Neural crest cell (in vitro differentiated cells): Measurements from ENCODE around the gene ELMO1. TPM values are rescaled to one million over a fixed set of nuclear protein-coding genes. Genes with fewer than 3 reads are reported as not detected.
A peak's percentile ranks its signal among the peaks of the same experiment; 100 is the strongest.

Source experiments
- DNase-seq: peaks from one replicate; pipeline ENCODE4 v3.0.0; 2021; ENCODE audit warnings: low read depth, mixed read lengths, low spot score
- H3K27ac Mint-ChIP-seq: one replicate; pipeline ENCODE4 v1.8.0; 2021; ENCODE audit warnings: mild to moderate bottlenecking, mixed read lengths; ENCODE audit not compliant: unreplicated experiment
- H3K27me3 Mint-ChIP-seq: 2 replicates; pipeline ENCODE4 v1.8.0; 2021; ENCODE audit warnings: low read depth, mild to moderate bottlenecking, mixed read lengths
- H3K36me3 Mint-ChIP-seq: 2 replicates; pipeline ENCODE4 v1.8.0; 2021; ENCODE audit warnings: low read depth, mild to moderate bottlenecking, mixed read lengths
- H3K4me1 Mint-ChIP-seq: 2 replicates; pipeline ENCODE4 v1.8.0; 2021; ENCODE audit warnings: mixed read lengths
- H3K4me3 Mint-ChIP-seq: one replicate; pipeline ENCODE4 v1.8.0; 2021; ENCODE audit warnings: mild to moderate bottlenecking, mixed read lengths
- H3K9me3 Mint-ChIP-seq: 2 replicates; pipeline ENCODE4 v1.8.0; 2021; ENCODE audit warnings: mixed read lengths
- total RNA-seq: library from RNA; stranded (reverse); gene quantifications from 2 replicates; pipeline ENCODE4 v1.2.1, GENCODE V29; 2021
- TF ChIP-seq, protein P1 (sequence below): fragments of 200-600 bp; sonication (generic); conservative IDR thresholded peaks from 2 replicates; pipeline ENCODE4 v1.5.0; 2021; ENCODE audit warnings: antibody characterized with exemption, mild to moderate bottlenecking

The ELMO1 gene
- total RNA-seq, 1 donor from 2014 or later: 7.4 TPM

DNA sequence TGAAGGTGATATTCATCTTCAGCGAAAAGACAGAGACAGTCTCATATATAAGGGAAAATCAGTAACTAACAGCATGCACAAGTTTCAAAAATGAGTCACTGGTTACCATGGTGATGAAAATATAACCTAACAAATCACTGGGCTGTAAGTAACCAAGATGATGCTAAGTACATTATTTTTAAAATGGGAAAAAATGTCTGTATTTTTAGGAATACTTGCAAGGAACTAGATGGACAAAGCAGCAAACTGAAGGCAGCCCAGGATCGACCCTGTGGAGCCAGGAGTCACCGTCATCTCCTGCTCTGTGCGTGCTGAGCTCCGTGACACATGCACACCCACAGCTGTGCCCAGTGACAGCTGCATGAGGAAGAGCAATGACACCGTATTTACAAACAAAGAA, 137.3 kb downstream of the ELMO1 start:
- TF ChIP-seq, protein P1, sequence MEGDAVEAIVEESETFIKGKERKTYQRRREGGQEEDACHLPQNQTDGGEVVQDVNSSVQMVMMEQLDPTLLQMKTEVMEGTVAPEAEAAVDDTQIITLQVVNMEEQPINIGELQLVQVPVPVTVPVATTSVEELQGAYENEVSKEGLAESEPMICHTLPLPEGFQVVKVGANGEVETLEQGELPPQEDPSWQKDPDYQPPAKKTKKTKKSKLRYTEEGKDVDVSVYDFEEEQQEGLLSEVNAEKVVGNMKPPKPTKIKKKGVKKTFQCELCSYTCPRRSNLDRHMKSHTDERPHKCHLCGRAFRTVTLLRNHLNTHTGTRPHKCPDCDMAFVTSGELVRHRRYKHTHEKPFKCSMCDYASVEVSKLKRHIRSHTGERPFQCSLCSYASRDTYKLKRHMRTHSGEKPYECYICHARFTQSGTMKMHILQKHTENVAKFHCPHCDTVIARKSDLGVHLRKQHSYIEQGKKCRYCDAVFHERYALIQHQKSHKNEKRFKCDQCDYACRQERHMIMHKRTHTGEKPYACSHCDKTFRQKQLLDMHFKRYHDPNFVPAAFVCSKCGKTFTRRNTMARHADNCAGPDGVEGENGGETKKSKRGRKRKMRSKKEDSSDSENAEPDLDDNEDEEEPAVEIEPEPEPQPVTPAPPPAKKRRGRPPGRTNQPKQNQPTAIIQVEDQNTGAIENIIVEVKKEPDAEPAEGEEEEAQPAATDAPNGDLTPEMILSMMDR: no peak
- Mint-ChIP-seq H3K36me3 (no peaks in the 10 kb centered on the region), H3K27ac (peak overlapping the region; percentile 69), H3K9me3 (no peaks in the 10 kb centered on the region), H3K4me1 (peaks cover 5% of the 10 kb centered on the region), H3K27me3 (no peaks in the 10 kb centered on the region), H3K4me3 (no peak overlapping the region)
- DNase-seq: no peak

DNA sequence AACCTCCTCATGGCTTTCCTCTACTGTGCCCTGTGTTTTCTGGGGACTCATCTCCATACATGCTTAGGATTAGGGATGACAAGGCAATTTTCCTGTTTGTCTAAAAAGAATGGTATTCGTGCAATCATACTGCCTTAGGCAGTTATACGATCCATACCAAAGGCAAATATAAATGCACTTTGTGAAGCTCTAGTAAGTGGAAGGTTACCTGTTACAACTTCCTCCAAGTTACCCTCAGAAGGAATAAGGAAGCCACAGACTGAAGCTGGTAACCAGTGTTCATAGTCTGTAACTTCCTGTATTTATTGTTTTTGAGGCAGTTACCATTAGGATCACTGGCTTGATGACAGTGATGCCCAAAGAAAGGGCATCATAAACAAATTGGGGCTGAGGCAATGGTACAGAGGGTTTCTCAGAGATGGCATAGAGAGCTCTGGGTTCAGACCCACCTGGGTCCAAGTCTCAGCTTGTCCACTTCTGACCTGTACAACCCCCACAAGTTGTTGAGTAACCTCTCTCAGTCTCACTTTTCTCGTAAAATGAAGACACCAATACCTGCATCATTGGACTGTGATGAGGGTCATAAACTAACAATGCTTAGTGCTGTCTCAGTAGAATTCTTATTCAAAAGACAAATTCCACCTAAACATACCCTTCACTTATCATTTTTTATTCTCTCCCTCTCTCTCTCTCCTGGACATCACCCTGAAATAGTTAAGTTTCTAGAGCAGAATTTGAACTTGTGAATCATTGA, 138.2 kb downstream of the ELMO1 start:
- no peak for DNase-seq
- Mint-ChIP-seq H3K9me3 (no peaks in the 10 kb centered on the region), H3K27ac (no peak overlapping the region), H3K27me3 (no peaks in the 10 kb centered on the region), H3K4me3 (no peak overlapping the region), H3K4me1 (peaks cover 5% of the 10 kb centered on the region), H3K36me3 (no peaks in the 10 kb centered on the region)
- TF ChIP-seq, protein P1: no peak

DNA sequence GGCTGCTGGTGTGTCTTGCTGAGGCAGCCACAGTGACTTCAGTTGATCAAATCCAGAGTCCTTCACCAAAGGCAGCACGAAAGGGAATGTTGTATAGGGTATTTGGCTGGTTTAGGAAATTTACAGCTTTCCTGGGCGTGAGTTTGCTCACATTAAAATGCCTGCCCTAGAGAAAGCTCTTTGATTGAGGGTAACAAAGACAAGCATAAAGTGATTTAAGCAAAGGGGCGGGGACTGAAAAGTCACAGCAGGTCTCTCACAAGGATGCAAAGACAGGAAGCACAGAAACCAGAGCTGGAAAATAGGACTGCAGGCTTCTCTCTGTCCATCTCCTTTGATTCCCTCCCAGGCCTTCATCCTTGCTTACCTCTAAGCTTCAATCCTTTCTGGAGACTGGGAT, 139.2 kb downstream of the ELMO1 start:
- no peaks in the 10 kb centered on the region for H3K9me3 Mint-ChIP-seq
- TF ChIP-seq, protein P1: no peak
- H3K27ac Mint-ChIP-seq: peak overlapping the region; percentile 22
- H3K4me1 Mint-ChIP-seq: peaks cover 9% of the 10 kb centered on the region
- H3K36me3 Mint-ChIP-seq: no peaks in the 10 kb centered on the region
- no peak for DNase-seq
- H3K27me3 Mint-ChIP-seq: no peaks in the 10 kb centered on the region
- no peak overlapping the region for H3K4me3 Mint-ChIP-seq

DNA sequence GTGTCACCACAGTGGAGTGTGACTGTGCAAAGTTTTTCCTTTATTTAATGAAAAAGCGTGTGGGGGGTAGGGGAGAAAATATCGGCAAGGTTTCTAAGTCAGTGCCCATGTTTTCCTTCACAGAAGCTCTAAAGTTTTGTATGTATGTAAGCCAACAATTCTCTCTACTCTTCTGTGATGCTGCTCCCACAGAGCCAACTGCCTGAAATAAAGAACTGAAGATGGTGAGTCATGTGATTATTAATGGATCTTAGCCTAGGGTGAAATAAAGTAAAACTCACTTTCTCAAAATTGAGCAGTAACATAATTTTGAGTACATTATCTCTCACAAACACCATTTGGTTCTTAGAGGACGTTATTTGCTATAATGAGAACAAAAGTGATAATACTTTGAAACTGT, 143.7 kb downstream of the ELMO1 start:
- Mint-ChIP-seq H3K27me3 (no peaks in the 10 kb centered on the region), H3K4me1 (peaks cover 9% of the 10 kb centered on the region)
- TF ChIP-seq, protein P1: no peak

DNA sequence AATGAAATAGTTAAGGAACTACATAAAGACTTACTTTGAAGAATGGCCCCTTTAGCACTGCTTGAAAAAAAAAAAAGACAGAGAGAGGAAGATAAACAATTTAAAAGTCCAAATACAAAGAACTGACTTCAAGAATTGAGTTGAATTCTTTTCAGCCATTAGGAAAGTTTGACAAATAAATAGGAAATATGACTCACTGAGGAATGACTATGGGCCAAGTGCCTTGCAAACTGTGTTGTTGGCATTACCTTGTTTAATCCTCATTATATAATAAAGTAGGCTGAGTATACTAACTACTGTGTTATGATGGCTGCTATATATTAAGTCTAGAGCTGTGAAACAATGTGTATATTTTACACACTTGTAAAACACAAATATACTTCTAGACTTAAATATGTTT, 151.1 kb downstream of the ELMO1 start:
- Mint-ChIP-seq H3K9me3 (no peaks in the 10 kb centered on the region), H3K27me3 (no peaks in the 10 kb centered on the region), H3K27ac (no peak overlapping the region), H3K4me3 (no peak overlapping the region), H3K36me3 (peaks cover 2% of the 10 kb centered on the region), H3K4me1 (no peaks in the 10 kb centered on the region)
- no peak for DNase-seq
- TF ChIP-seq, protein P1: no peak

More for the DNA sequence above, 143.7 kb downstream of the ELMO1 start:
- peaks cover 5% of the 10 kb centered on the region for H3K36me3 Mint-ChIP-seq
- peaks cover 2% of the 10 kb centered on the region for H3K9me3 Mint-ChIP-seq
- DNase-seq: no peak
- no peak overlapping the region for H3K4me3 Mint-ChIP-seq
- peak overlapping the region; percentile 16 for H3K27ac Mint-ChIP-seq
